HG03575 (cell line): ENCODE measurements around the gene MORN1.

ENCODE experiments used
- ATAC-seq: cut with Tn5 transposase; IDR thresholded peaks from one replicate; pipeline ENCODE4 v1.9.1; 2021; ENCODE audit not compliant: unreplicated experiment, insufficient number of reproducible peaks, low FRiP score; ENCODE audit errors: extremely low read depth

Gene MORN1

GRCh38 chr1:2356401-2356800 is 35.0 kb downstream of the MORN1 start:
- no peak for ATAC-seq

GRCh38 chr1:2355373-2356261 is 35.7 kb downstream of the MORN1 start:
- no peak for ATAC-seq

DNA sequence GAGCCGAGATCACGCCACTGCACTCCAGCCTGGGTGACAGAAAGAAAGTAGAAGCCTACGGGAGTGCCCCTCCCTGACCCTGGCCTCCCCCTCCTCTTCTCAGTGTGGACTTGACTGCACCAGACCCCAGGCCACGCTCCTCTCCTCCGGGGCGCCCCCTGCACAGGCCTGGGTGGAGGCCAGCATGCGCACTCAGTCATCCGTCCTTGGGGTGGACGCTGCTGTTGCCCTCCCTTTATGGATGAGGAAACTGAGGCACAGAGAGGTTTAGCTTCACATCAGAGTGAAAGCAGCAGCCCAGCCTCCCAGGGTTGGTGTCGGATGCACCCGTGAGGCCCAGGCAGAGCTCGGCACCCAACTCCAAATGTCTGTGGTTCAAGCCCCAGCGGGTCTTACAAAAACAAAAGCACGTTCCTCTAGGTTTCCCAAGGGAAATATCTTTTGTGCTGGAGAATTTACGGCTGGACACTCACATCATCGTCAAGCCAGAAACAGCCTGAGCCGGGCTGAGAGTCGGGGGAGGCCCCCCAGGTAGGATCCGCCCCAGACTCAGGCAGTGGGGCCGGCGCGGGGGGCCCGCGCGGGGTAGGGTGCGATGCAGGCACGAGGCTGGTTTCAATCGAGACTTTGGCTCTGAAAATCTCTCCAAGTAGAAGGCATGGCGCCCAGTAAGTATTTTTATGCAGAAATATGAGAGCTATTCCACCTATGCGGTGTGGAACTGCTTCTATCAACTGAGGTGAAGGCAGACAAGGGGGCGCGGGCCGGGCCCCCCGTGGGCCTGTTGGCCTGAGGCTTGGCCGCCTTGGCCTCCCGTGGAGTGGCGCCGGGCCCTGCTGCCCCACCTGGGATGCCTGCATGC is 36.6 kb downstream of the MORN1 start:
- ATAC-seq, result no peak

- ATAC-seq, result no peak
These were observed 37.6 kb downstream of the MORN1 start for GRCh38 chr1:2353551-2354438.

DNA sequence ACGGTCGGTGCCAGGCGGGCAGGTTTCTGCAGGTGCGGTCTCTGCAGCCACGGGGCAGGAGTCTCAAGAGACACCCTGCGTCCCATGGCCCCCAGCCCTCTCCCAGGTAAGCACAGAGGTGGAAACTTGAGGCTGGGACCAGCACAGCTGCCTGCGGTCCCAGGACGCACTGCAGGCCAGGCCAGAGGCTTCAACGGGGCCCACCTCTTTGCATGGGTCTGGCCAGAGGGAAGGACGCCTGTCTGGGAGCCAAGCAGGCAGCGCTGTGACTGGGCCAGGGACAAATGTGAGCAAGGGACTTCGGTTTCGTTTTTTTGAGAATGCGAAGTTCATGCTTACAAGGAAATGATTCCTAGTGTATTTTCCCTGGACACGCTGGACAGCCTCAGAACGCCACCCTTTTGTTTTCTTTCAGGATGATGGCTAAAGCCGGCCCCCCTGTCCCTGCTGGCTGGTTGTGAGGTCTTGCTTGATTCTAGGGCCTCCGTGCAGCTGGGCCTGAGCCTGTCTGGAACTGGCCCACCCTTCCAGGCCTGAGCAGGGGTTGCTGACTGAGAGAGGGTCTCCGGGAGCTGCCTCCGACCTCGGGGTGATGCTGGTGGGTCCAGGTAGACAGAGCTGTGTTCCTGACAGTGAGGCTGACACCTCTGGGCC is 38.3 kb downstream of the MORN1 start:
- no peak for ATAC-seq

GRCh38 chr1:2352341-2352896 is 38.9 kb downstream of the MORN1 start:
- no peak for ATAC-seq

GRCh38 chr1:2351723-2352122 is 39.6 kb downstream of the MORN1 start:
- no peak for ATAC-seq

DNA sequence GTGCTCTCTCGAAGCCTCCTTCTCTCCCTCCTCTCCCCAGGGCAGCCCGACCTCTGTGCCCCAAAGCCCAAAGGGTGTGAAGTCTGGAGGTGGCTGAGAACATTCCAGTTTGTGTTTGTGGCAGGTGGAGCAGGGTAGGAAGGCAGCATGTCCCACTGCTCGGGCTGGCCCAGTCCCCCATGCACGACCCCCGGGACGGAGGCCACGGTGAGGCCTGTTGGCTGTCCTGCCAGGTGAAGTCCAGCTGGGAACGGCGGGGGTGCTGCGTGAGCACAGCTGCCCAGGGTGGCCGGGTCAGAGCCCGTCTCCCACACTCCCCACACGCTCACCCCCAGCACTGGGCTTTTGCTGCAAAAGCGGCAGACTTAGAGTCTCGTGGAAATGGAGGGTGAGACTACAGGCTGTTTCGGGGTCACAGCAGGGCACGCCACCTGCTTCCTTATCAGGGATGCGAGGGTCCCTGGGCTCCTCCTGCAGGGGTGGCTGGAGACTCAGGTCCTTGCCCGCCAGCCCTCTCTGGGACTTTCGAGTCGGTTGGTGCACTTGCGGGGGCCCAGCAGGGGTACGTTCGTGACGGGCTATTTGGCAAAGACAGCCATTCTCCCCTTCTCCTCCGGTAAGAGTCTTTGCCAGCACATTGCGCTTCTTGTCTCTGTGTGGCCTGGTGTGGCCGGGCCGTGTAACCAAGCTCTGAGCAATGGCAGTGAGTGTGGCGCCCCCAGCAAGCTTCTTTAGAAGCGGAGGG is 40.3 kb downstream of the MORN1 start:
- no peak for ATAC-seq

GRCh38 chr1:2350501-2350900 is 40.9 kb downstream of the MORN1 start:
- no peak for ATAC-seq

GRCh38 chr1:2349806-2350205 is 41.5 kb downstream of the MORN1 start:
- ATAC-seq, result no peak

- ATAC-seq, result no peak
These were observed 42.7 kb downstream of the MORN1 start for GRCh38 chr1:2348346-2349325.

GRCh38 chr1:2347896-2348295 is 43.5 kb downstream of the MORN1 start:
- ATAC-seq, result no peak

DNA sequence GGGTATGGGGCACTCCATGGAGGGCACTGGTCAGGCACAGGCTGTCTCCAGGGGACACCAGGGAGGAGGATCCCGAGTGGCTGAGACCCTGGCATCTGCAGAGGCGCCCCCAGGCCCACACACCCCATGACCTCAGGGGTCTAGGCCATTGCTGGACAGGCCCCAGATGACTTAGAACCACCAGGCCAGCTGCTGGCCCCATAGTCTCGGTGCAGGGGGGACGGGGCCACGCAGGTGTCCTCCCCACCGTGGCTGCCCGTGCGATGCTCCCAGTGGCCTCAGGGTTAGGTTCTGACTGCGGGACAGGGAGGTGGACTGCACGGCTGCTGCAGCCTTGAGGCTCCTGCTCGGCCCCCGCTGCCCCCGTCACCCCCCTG is 44.0 kb downstream of the MORN1 start:
- ATAC-seq, result no peak

- no peak for ATAC-seq
These were observed 44.5 kb downstream of the MORN1 start for GRCh38 chr1:2346691-2347408.

DNA sequence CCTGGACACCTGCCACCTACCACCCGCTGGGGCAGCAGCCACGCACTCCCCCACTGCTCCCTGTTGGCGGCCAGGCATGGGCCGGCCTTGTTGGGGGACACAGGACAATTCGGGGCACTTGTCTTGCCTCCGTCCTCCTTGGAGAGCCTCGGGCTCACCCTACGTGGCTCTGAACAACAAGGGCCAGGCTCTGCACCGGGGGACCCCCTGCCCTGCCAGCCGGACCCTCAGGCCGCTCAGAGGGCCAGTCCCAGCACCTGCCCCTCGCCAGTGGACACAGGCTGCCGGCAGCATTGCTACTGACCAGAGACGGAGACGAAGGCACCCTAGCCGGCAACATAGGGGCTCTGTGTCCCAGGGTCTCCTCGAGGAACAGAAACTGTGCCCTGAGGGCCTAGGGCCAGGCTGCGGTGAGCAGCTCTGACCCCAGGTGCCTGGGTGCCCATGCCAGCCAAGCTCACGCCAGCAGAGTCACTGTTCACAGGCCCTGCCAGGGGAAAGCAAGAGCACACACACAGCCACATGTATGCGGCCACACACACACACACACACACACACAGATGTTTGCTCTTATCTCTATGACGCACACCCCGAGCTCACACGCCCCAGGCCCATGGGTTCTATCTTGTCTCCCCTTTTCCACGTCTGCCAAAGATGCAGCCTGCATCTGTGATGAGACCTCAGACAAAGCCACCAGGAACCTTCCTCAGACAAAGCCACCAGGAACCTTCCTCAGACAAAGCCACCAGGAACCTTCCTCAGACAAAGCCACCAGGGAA is 45.9 kb downstream of the MORN1 start:
- no peak for ATAC-seq
